AG04449 (cell line): Measurements from ENCODE around the gene GARIN5A.

Experiments used
- CTCF ChIA-PET: fragments of 350-600 bp; formaldehyde crosslinking; extraction: SDS; loops from one replicate; lab custom pipeline; 2021; ENCODE audit warnings: antibody characterized with exemption; lab: Yijun Ruan, JAX
- POLR2A ChIA-PET: fragments of 400-600, 350-600 bp; formaldehyde crosslinking; extraction: SDS; loops from one replicate; lab custom pipeline; 2020; ENCODE audit warnings: antibody characterized with exemption, inconsistent platforms; lab: Yijun Ruan, JAX
- DNase-seq: peaks from one replicate; pipeline ENCODE4 v3.0.0-alpha.2; 2010; ENCODE audit warnings: low read depth, low spot score
- H3K4me3 ChIP-seq: 2 replicates; pipeline ENCODE4 v1.5.1; 2011; ENCODE audit warnings: low read depth, mild to moderate bottlenecking, control low read depth, low read length
- CTCF ChIP-seq: IDR thresholded peaks from one replicate; pipeline ENCODE4 v1.5.1; 2011; ENCODE audit warnings: mild to moderate bottlenecking, moderate library complexity, low read length, control low read depth, inconsistent platforms; ENCODE audit not compliant: insufficient read depth; ENCODE audit errors: missing control alignments

GARIN5A gene

GRCh38 chr19:50517704-50518075, 41.0 kb upstream of the GARIN5A start:
- no peak overlapping the region for H3K4me3 ChIP-seq
- ChIA-PET CTCF (no interaction called here), POLR2A (no interaction called here)
- TF ChIP-seq CTCF = no peak
- DNase-seq = no peak

DNA sequence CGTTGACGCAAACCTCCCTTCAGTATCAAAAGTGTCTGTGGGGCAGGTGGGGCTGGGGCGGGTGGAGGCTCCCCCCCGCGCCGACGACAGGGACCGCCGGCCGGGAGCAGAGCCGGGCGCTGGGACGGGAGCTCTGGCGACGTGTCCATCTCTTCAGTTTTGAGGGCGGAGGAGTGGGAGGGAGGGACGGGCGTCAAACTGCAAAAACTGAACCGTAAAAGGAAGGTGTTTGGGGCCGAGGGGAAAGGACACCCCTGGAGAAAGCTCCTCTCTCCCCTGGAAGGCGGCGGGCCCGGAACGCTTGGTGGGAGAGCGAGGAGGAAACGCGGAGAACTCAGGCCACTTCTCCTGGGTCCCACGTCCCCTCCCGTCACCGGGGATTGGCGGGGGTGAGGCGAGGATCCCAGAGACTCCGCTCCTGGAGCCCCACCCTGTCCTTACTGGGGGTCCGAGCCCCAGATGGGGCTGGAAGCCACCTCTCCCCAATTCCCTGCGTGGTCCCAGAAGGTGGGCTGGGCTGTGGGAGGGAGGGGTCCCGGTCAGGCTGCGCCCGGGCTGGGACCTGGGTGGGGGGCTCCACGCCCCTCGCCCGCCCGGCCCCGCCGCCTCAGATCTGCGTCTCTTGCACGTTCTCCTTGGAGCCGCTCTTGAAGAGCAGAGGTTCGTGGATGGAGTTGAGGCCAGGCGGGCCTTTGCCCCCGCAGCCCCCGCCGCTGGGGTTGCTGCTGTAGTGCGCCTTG, 40.5 kb upstream of the GARIN5A start:
- DNase-seq = no peak
- no peak overlapping the region for H3K4me3 ChIP-seq
- POLR2A ChIA-PET = no interaction called here
- CTCF ChIA-PET = no interaction called here
- TF ChIP-seq CTCF = no peak

DNA sequence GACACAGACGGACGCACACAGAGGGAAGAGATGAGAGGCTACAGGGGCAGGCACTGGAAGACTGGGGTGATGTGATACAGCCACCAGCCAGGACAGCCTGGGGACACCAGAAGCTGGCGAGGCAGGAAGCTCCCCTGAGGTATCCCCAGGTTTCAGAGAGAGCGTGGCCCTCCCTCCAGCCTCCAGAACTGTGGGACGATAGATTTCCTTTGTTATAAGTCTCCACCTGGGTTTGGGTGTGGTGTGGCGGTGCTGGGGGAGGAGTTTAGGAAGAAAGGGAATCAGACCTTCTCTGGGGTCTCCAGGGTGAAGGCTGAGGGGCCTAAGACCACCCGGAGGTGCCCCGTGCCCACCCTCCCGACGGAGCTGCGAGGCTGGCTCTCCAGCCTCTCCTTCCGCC, 39.8 kb upstream of the GARIN5A start:
- ChIA-PET CTCF (interaction anchor here (1.1 kb wide), 1 partner anchor 22 kb away, joined by 3 read pairs; no protein-coding TSS in a partner anchor), POLR2A (no interaction called here)
- no peak for DNase-seq
- no peak overlapping the region for H3K4me3 ChIP-seq
- no peak for TF ChIP-seq CTCF

DNA sequence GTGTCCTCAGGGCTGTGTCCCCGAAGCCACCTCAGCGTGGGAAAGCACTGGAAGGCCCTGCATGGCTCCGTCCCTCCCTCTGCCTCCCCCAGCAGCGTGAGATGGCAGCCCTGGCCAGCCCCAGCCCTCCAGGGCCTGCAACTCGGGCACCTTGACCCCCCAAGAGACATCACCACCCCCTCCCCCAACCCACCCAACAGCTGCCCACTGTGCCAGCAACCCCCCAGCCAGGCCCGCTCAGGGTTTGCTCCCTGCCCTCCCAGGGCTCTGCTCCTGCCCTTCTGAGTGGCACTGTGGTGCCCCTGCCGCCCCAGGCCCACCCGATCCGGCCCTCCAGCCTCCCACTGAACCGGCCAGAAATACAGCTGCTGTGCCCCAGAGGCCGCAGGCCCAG, 38.5 kb upstream of the GARIN5A start:
- CTCF ChIA-PET = no interaction called here
- no peak for TF ChIP-seq CTCF
- H3K4me3 ChIP-seq = no peak overlapping the region
- no peak for DNase-seq
- POLR2A ChIA-PET = no interaction called here

- ChIA-PET POLR2A (no interaction called here), CTCF (no interaction called here)
Observed at GRCh38 chr19:50514346-50515167, 37.9 kb upstream of the GARIN5A start.

More at GRCh38 chr19:50514346-50515167, 37.9 kb upstream of the GARIN5A start:
- DNase-seq = no peak
- no peak for TF ChIP-seq CTCF
- no peak overlapping the region for H3K4me3 ChIP-seq
